Hypothalamus (tissue), 51 donors: Measurements from ENCODE around the gene ING3.
A peak's percentile ranks its signal among the peaks of the same experiment; 100 is the strongest.

Experiments
- DNase-seq, 51 donors: peaks; one replicate each; lab custom pipeline; 2025; lab: John Stamatoyannopoulos, UW

Gene ING3

GRCh38 chr7:120950539-120951308 is at the start of gene ING3:
ING3 (plus strand) TSS chr7:120950777; CDS start chr7:120950897, 120 bp downstream.
- peak; percentile 83 to 99 (median 97) for DNase-seq

DNA sequence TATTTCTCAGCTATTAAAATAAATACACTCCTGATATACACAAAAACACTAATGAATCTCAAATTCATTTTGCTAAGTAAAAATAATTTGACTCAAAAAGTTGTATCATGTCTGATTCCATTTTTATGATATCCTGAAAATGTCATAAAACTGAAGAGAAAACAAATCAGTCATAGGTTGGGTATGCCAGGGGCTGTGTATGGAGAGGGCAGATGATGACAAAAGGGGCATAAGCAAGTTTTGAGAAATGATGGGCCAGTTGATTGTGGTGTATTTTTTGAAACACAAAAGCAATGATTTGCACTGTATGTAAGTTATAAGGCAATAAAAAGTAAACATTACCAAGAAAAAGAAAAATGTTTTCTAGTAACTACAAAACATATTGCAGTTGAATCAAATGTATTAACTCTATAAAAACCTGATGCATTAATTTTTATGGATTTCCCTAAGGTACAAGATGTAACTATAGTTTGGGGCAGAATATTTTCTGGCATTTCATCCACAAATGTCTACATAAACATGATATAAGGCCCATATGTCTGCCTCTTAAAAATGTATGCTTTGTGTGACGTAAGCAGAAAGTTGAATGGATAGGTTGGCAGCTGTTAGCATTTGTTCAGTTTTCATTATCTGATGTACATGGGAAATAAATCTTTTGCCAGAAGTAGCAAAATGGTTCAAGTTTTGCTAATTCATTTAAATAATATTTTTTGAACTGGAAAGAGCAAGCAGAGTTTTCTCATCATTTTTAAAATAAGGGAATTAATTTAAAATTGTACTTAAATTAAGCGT is 35.1 kb upstream of the ING3 start:
- DNase-seq = no peak

DNA sequence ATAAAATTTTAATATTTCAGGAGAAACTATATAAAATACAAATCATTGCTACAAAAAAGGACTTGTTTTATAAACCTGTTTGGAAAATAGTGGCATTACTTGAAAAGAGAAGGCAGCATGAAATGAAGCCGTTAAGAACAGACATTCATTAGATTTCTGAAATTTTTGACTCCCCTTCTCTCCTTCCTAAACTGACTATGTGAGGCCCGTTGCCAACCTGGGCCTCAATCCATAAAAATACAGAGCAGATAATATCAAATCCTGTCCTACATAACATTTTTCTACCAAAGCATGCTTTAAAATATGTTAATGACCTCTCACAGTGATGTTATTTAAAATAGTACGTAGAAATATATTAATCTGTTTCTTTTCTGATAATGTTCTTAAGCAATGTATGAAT is 34.5 kb upstream of the ING3 start:
- DNase-seq = no peak

DNA sequence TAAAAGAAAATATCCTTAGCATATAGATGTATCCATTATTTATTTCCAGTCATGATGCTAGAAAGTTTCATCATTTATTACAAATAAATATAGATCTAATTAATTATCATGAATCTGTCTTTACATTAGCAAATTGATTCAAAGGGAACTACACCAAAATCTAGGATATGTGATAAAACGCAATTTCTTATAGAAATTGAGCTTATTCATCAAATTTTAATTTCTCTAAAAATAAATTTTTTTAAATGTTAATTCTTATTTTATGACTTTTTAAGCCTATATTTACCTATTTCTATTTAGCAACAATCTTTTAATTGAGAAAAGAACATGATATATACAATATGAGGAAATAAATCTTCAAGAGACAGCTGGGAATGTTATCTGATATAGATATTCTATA is 34.0 kb upstream of the ING3 start:
- no peak for DNase-seq

- DNase-seq = no peak
Observed at GRCh38 chr7:120919466-120919865, 31.1 kb upstream of the ING3 start.

GRCh38 chr7:120920034-120920433 is 30.5 kb upstream of the ING3 start:
- no peak for DNase-seq

DNA sequence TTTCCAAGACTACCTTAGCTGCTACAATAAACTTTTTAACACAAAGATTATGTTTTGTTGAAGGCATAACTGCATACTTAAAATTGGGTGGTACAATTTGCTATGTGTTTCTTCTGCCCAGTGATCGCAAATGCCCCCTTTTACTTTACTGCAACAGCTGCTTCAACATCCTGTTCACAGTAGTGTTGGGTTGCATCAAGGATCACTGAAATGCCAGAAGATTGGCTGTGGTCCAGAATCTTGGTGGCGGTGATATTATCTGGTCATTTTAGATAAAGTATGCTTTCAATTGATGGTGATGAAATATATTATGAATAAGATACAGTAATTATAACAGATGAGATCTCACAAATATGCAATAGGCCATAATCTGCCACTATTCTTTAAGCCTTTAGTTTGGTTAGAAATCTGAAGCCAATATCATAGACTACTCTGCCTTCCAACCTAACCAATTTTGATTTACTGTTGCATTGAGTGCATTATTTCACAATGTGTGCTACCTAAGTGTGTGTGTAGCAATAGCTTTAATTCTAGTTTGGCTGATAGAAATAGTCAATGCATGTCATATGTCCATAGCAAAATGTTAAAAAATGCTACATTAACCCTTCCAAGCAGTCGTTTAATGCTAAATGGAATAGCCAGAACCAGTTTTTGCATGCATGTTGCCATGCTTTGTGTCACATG is 29.8 kb upstream of the ING3 start:
- no peak for DNase-seq

GRCh38 chr7:120924837-120925236 is 25.7 kb upstream of the ING3 start:
- no peak for DNase-seq

DNA sequence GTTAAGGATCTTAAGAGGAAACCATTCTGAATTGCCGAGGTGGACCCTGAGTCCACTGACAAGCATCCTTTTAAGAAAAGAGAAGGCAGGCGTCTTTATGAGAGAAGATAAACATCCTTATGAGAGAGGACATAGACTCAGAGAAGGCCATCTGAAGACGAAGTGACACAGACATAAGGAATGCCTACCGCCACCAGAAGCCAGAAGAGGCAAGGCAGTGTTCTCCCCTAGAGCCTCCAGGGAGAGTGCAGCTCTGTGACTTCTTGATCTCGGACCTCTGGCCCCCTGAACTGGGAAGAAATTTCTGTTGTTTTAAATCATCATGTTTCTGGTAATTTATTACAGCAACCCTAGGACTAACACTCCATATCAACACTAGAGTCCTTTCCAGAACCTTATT is 25.2 kb upstream of the ING3 start:
- no peak for DNase-seq

DNA sequence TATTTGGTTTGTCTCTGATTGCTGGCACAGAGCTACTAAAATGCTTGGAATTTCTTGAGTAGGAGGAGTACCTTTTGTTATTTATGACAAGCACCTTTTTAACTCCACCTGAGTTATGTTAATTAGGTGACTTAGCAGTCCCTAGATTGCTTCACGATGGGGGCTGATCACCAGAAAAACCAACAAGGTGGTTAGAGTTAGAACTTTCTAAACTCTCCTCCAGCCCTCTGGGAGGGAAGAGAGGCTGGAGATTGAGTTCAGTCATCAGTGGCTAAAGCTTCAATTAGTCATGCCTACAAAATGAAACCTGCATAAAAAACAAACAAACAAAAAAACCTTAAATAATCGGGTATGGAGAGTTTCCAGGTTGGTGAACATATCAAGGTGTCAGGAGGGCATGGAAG is 23.6 kb upstream of the ING3 start:
- no peak for DNase-seq

- no peak for DNase-seq
Observed at GRCh38 chr7:120927454-120928103, 23.0 kb upstream of the ING3 start.

DNA sequence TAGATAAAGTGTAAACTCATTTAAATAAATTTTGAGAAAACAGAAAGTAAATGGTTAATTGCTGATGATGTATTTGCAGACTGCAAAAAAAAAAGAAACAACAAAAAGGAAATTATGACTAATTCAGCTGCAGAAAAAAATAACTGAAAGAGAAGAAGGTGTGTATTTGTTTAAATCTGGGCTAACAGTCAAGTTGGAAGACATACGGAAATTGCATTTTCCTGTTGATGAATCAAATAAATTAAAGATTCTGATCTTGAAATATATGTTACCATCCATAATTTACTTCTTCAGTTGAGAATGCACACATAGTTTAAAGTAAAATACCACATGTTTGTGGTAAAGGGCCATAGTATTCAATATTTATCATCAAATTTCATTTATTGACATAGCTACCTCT is 19.3 kb upstream of the ING3 start:
- no peak for DNase-seq

DNA sequence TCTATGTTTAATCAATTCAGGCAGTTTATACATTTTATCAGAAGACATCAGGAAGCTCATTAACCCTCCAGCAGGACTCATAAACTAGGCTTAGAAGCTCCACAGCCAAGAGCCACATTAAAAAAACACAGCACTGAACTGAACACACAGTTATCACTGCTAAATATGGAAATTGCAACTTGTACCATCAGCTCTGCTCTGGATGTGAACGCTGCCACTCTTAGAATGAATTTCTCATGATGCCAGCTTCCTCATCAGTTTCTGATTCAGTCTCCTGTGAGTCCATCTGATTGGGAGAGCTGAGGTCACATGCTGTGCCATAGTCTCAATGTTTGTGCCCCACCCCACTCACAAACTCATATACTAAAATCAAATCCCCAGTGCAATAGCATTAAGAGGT is 17.1 kb upstream of the ING3 start:
- DNase-seq = no peak

GRCh38 chr7:120939345-120939744 is 11.2 kb upstream of the ING3 start:
- no peak for DNase-seq

DNA sequence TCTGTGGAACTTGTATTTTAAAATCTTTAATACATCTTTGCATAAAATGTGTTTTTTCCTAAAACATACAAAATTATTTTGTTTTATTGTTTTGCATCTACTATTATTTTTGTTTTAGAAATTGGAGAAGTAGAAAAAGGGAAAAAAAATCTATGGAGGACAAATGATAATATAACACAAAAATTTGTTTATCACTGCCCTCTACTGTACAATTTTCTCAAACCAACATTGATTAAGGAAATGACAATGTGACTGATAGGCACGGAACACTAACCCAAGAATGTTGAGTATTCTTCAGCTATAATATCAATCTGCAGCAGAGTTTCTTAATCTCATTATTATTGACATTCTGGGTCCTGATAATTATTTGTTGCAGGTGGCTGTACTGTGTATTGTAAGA is 9.5 kb upstream of the ING3 start:
- DNase-seq = no peak

GRCh38 chr7:120941856-120942255 is 8.7 kb upstream of the ING3 start:
- no peak for DNase-seq

GRCh38 chr7:120942861-120943260 is 7.7 kb upstream of the ING3 start:
- DNase-seq = no peak

GRCh38 chr7:120944826-120945562 is 5.6 kb upstream of the ING3 start:
- DNase-seq = no peak

DNA sequence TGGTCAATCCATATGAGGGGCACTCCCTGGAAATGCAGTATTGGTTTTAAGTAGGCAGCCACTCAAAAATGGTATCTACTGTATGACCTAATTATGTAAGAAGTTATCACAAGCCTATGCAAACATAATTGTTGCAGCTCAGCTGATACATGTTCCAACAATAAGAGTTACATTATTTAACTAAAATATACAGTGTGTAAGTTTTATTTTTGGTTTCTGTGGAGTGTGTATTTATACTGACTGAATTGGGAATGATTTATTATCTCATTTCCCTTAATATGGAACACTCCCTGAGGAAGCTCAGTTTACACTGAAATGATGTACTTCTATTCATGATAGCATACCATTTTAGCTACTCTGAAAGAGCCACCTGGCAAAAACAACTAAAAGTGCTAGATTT is 2.6 kb upstream of the ING3 start:
- no peak for DNase-seq

DNA sequence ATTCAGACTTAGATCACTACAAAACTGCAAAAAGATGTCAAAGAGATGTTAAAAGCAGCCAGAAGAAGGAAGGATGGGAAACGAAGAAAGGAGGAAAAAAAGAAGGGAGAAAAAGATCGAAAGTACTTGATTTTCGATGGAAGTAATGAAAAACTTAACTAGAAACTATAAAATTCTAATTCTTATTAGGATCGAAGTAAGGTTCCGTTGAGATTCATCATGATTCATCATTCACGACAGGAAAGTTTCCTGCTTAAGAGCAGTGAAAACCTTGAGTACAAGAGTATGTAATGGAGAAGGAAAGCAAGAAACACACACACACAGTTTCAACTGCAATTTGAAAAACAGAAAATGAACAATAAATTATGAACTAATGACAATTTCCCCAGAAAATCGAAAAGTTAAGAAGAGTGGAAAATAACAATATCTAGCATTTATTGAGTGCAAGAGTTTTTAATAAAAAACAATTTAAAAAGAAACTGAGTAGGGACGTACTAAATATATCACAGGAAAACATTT is 1.1 kb upstream of the ING3 start:
- DNase-seq = no peak
